NCI-H1930 (cell line): ENCODE results near the gene PRR20D.
"Not testable (repeated sequence)": the region's sequence is repeated elsewhere in the genome, so short reads cannot be mapped to it uniquely, and the experiment has no call there.

ENCODE experiments used
- DNase-seq, 2 experiments: peaks; one replicate each; lab custom pipeline; 2025; lab: John Stamatoyannopoulos, UW

Gene PRR20D

GRCh38 chr13:57160332-57160731 is at the start of gene PRR20D:
PRR20D (plus strand) TSS chr13:57160632; CDS start chr13:57161019, 387 bp downstream.
- not testable (repeated sequence) for DNase-seq

GRCh38 chr13:57114945-57115344 is 45.5 kb upstream of the PRR20D start:
- DNase-seq: no peak

GRCh38 chr13:57123681-57124080 is 36.8 kb upstream of the PRR20D start:
- no peak for DNase-seq

- no peak for DNase-seq
Observed at GRCh38 chr13:57128909-57129308, 31.5 kb upstream of the PRR20D start.

- DNase-seq: no peak
Observed at GRCh38 chr13:57136093-57136492, 24.3 kb upstream of the PRR20D start.

- no peak for DNase-seq
Observed at GRCh38 chr13:57137585-57137984, 22.8 kb upstream of the PRR20D start.

GRCh38 chr13:57138988-57139387 is 21.4 kb upstream of the PRR20D start:
- DNase-seq: no peak

GRCh38 chr13:57139781-57140180 is 20.7 kb upstream of the PRR20D start:
- not testable (repeated sequence) for DNase-seq

- not testable (repeated sequence) for DNase-seq
Observed at GRCh38 chr13:57140235-57140968, 20.0 kb upstream of the PRR20D start, which contains the start of gene PRR20A. PRR20A (plus strand) TSS chr13:57140918; CDS start chr13:57141305, 387 bp downstream.

- not testable (repeated sequence) for DNase-seq
Observed at GRCh38 chr13:57147188-57147587, 13.2 kb upstream of the PRR20D start, which contains the start of gene PRR20B. PRR20B (plus strand) TSS chr13:57147488; CDS start chr13:57147875, 387 bp downstream.

- not testable (repeated sequence) for DNase-seq
Observed at GRCh38 chr13:57148106-57148505, 12.3 kb upstream of the PRR20D start.

GRCh38 chr13:57153761-57154160 is 6.7 kb upstream of the PRR20D start, which contains the start of gene PRR20C:
PRR20C (plus strand) TSS chr13:57154061; CDS start chr13:57154448, 387 bp downstream.
- not testable (repeated sequence) for DNase-seq

- DNase-seq: not testable (repeated sequence)
Observed at GRCh38 chr13:57166897-57167296, 6.5 kb downstream of the PRR20D start, which contains the start of gene PRR20E. PRR20E (plus strand) TSS chr13:57167197; CDS start chr13:57167584, 387 bp downstream.

- DNase-seq: no peak
Observed at GRCh38 chr13:57191667-57192066, 31.2 kb downstream of the PRR20D start.

GRCh38 chr13:57212989-57213388 is 52.6 kb downstream of the PRR20D start:
- DNase-seq: no peak
